ENCODE measurements around the gene UBE3D. TPM values are rescaled to one million over a fixed set of nuclear protein-coding genes. Genes with fewer than 3 reads are reported as not detected.

Gene UBE3D
- total RNA-seq, 1 donor from 2014 or later = 5.3 TPM

DNA sequence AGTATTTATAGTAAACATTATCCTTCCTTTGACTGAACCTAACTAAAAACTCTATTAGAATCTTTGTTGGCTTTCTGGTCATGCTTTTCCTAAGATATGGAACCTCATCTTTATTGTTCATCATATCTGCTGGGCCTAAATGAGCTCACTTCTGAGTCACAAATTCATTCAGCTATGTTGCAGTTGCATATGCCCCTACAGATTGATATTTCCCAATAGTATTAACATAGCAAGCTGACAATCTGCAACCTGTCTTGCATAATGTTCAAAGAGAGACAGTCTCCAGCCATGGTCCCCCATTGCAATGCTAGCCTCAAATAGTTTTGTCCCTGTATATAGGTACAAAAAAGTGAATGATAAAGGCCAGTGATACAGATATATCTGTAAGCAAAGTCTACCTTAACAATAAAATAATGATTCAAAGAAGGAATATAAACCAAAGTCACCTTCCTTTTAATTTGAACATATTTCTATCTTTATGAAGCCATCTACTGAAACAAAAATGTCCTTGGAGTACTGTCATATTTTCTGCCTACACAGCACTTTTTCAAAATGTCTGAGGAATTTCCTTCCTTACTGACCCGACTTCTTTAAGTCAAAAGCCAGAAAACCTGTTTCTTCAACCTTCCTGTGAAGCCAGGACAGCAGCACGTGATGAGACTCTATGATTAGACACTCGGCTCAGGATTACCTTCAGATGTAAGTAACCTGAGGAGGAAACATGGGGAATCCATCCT, 140.7 kb downstream of the UBE3D start:
- ATAC-seq (no peak), DNase-seq (no peak)
- Histone ChIP-seq H3K27me3 (ENCODE audit: low read depth) (no peaks in the 10 kb centered on the region), H3K36me3 (no peaks in the 10 kb centered on the region), H3K9me3 (no peaks in the 10 kb centered on the region), H3K4me1 (no peaks in the 10 kb centered on the region), H3K4me3 (no peak overlapping the region), H3K27ac (no peak overlapping the region)
- intact Hi-C loops (cut with DNase I) = no loop called here
- TF ChIP-seq, protein P1, sequence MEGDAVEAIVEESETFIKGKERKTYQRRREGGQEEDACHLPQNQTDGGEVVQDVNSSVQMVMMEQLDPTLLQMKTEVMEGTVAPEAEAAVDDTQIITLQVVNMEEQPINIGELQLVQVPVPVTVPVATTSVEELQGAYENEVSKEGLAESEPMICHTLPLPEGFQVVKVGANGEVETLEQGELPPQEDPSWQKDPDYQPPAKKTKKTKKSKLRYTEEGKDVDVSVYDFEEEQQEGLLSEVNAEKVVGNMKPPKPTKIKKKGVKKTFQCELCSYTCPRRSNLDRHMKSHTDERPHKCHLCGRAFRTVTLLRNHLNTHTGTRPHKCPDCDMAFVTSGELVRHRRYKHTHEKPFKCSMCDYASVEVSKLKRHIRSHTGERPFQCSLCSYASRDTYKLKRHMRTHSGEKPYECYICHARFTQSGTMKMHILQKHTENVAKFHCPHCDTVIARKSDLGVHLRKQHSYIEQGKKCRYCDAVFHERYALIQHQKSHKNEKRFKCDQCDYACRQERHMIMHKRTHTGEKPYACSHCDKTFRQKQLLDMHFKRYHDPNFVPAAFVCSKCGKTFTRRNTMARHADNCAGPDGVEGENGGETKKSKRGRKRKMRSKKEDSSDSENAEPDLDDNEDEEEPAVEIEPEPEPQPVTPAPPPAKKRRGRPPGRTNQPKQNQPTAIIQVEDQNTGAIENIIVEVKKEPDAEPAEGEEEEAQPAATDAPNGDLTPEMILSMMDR (IDR thresholded peaks at IDR 0.05) = no peak

DNA sequence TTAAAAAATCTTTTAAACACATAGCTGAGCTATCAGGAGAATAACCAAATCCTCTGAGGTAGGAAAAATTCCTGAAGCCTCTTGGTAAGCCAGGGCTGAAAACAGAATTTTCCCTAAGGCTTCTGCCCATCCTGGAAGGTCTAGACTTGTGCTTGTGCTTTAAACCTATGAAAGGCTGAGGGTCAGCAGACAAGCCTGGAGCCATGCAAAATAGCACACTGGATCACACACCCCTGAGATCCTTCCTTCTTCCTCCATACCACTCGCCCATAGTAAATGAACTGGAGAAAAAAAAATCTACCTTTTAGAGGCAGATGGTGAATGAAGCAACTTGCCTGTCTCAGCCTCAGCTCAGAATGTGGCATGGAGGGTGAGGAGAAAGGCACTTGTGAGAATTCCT, 144.4 kb downstream of the UBE3D start:
- ATAC-seq = no peak
- no peaks in the 10 kb centered on the region for H3K27me3 ChIP-seq (ENCODE audit: low read depth)
- DNase-seq = no peak
- TF ChIP-seq, protein P1 (IDR thresholded peaks at IDR 0.05) = no peak
- H3K4me1 ChIP-seq = no peaks in the 10 kb centered on the region
- intact Hi-C loops (cut with DNase I) = no loop called here
- no peaks in the 10 kb centered on the region for H3K9me3 ChIP-seq
- no peak overlapping the region for H3K27ac ChIP-seq
- no peaks in the 10 kb centered on the region for H3K36me3 ChIP-seq
- no peak overlapping the region for H3K4me3 ChIP-seq

DNA sequence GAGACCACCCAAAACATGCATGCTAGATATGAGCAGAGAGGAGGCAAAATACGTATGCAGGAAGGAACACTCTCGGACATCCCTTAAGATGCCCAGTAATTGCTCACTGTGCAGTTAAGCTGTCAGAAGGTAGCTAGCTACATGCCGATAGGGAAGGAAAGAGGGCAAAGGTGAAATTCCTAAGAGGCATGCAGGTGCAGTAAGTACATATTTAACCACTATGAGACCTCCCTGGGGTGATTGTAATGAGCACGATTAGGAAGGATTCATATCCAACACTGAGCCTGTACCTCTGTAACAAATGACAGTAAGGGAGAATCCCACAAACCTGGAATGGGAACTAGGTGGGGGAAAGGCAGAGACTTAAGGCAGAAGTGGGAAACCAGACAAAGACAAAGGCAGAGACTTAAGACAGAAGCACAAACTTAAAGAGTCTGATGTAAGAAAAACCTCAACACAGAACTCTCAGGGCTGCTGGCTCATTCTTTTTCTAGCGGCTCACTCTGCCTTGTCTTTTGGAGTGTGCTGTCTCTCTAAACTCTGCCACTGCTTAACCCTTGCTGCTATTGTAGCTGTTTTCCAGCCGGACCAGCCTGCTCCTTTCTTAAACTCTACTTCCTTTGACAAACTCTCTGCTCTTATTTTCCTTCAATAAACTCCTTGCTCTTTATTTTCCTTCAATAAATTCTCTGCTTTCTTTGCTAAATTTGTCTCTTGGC, 148.1 kb downstream of the UBE3D start:
- Histone ChIP-seq H3K27ac (no peak overlapping the region), H3K4me3 (no peak overlapping the region), H3K4me1 (no peaks in the 10 kb centered on the region), H3K27me3 (ENCODE audit: low read depth) (no peaks in the 10 kb centered on the region), H3K9me3 (no peaks in the 10 kb centered on the region), H3K36me3 (no peaks in the 10 kb centered on the region)
- DNase-seq (no peak), ATAC-seq (no peak)
- TF ChIP-seq, protein P1 (IDR thresholded peaks at IDR 0.05) = no peak
- intact Hi-C loops (cut with DNase I) = no loop called here

DNA sequence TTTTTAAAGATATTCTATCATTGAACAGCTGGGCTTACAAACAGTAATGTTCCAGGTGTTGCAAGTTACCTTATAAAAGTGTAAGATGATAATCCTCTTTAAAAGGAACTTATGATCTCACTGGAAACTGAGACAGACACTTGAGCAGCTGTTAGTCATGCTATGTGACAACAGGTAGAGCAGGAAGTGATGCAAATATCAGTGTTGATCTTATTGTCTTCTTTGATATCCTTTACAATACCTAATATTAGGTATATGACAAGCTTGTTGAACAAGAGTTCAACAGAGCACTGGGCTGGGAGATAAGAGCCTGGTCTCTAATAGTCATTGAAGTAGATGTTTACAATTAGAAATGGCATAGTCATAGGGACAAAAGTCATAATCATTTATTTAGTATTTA, 150.0 kb downstream of the UBE3D start:
- Histone ChIP-seq H3K27me3 (ENCODE audit: low read depth) (no peaks in the 10 kb centered on the region), H3K27ac (no peak overlapping the region), H3K36me3 (no peaks in the 10 kb centered on the region), H3K4me3 (no peak overlapping the region), H3K9me3 (no peaks in the 10 kb centered on the region), H3K4me1 (no peaks in the 10 kb centered on the region)
- ATAC-seq (no peak), DNase-seq (no peak)
- TF ChIP-seq, protein P1 (IDR thresholded peaks at IDR 0.05) = no peak
- intact Hi-C loops (cut with DNase I) = no loop called here

DNA sequence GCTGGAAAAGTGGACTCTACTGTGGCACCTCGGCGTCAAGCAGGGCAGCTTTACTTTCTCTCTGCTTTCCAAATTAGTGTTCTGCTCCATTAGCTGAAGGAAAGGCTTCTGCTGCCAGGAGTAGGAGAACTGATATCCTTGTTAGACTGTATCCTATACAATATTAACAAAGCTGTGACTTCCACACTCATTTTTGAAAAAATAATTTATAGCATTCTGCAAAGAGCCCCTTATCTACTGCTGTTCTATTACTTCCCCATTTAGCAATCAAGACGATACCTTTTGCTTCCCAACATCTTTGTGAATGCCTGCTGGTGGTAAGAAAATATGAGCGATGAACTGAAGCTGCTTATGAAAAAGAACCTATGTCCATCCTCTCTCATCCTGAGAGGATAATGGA, 151.1 kb downstream of the UBE3D start:
- TF ChIP-seq, protein P1 (IDR thresholded peaks at IDR 0.05) = no peak
- Histone ChIP-seq H3K4me3 (no peak overlapping the region), H3K36me3 (no peaks in the 10 kb centered on the region), H3K4me1 (no peaks in the 10 kb centered on the region), H3K27ac (no peak overlapping the region), H3K9me3 (no peaks in the 10 kb centered on the region), H3K27me3 (ENCODE audit: low read depth) (no peaks in the 10 kb centered on the region)
- intact Hi-C loops (cut with DNase I) = no loop called here
- DNase-seq (no peak), ATAC-seq (no peak)
